Midbrain (tissue), 1 donor: Measurements from ENCODE around the gene CRCP.

ENCODE experiments used
- DNase-seq: peaks from one replicate; lab custom pipeline; 2025; lab: John Stamatoyannopoulos, UW

Gene CRCP

DNA sequence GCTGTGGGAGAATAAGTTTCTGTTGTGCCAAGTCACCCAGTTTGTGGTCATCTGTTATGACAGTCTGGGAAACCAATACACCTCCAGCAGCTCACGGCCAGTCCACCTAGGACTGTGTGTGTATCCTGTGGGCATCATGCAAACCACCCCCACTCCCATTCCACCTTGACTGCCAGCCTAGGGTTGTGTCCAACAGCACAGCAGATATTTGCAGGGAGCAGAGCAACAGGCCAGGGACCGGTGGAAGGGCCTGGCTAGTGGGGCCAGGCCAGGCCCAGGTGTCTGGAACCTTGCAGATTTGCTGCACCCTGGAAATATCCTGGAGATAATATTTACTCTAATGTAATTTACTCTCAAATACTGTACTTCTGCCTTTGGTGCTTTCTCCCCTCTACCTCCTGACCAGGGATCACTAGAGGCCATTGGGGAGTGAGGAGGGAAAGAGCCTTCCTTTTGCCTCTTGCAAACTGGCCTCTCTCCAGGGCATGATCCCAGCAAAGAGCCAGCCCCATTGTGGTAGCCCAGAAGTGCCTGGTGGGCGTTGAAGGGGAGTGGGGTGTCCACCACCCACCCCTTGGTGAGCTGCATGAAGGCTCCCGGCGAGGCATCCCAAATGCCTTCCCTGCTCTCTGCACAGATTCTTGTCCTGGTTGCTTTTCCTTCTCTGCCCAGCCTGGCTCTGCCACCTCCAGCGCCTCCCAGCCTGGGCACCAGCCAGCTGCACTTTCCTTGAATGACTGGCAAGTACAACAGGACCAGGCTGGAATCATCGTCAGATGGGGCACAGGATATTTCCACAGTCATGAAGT is 75.3 kb downstream of the CRCP start:
- DNase-seq, result no peak

DNA sequence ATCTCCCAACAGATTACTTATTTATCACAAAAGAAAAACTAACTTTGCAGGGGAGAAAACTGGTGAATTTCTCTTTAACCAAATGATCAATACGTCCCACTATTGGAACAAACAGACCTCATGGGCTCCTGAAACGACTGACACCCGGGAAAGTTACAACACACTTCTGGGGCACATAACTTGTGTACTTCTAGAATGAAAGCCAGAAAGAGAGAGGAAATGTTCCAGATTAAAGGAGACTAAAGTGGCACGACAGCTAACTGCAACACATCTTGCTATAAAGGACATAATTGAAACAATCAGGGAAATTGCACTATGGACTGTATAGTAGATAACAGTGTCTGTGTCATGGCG is 75.8 kb downstream of the CRCP start:
- DNase-seq, result no peak

DNA sequence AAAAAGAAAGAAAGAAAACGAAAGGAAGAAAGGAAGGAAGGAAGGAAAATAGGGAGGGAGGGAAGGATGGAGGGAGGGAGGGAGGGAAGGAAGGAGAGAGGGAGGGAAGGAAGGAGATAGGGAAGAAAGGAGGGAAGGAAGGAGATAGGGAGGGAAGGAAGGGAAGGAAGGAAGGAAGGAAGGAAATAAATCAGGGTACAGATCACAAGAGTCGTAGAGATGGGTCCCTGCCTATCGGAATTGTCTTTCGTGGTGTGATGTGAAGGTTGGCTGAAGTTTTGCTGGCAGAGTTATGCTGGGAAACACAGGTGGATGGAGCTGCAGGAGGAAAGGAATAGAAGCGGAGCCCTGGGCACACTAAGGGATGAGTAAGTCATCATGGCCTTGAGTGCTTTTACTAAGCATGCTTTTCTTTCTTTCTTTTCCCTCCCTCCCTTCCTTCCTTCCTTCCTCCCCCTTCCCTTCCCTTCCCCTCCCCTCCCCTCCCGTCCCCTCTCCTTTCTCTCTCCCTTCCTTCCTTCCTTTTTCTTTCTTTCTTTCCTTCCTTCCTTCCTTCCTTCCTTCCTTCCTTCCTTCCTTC is 78.6 kb downstream of the CRCP start:
- DNase-seq, result no peak

DNA sequence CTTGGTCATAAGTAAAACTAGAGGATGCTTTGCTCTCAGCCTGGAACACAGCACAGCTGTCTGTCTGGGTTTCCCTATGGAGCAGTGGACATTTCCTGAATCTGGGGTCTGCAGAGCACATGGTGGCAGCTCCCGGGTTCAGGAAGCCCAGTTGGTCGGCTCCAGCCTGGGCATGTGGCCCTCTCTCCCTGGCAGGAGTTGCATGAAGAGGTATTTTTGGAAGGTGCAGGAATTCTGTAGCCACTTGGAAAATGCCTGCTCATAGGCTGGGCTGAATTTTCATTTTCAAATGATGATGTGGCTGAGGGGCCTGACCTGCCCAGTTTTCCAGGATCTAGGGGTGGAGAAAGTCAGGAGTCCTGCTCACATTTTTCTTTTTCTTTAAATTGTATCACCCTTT is 83.8 kb downstream of the CRCP start:
- no peak for DNase-seq

- DNase-seq, result no peak
Measured at GRCh38 chr7:66198956-66199355, 84.3 kb downstream of the CRCP start.

GRCh38 chr7:66202441-66202840 is 87.8 kb downstream of the CRCP start:
- no peak for DNase-seq
